ENCODE measurements around the gene C11orf71.

- no peak for TF ChIP-seq CTCF (IDR thresholded peaks at IDR 0.05)
- no peak for TF ChIP-seq POLR2A (IDR thresholded peaks at IDR 0.05)
Measured at GRCh38 chr11:114396916-114397315, 3.4 kb downstream of the C11orf71 start.
